Measurements from ENCODE around the gene FRMD4A.

Gene FRMD4A

DNA sequence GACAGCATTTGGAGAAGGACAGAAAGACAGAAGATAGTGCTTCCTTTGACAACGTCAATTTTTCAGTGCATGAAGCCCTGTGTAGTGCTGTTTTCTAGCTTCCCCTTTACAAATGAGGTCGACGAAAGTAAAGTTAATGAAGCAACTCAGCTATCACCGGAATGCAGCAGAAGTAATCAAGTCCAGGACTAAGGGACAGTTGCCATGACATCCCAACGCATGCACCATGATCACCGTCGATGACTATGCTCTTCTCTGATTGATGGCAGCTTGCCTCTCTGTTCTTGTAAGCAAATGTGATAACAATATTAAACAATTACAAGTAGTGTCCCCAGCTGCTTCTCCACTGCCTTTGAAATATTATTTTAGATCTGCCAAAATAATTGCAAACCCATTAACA, 205.8 kb downstream of the FRMD4A start:
- TF ChIP-seq, protein P1, sequence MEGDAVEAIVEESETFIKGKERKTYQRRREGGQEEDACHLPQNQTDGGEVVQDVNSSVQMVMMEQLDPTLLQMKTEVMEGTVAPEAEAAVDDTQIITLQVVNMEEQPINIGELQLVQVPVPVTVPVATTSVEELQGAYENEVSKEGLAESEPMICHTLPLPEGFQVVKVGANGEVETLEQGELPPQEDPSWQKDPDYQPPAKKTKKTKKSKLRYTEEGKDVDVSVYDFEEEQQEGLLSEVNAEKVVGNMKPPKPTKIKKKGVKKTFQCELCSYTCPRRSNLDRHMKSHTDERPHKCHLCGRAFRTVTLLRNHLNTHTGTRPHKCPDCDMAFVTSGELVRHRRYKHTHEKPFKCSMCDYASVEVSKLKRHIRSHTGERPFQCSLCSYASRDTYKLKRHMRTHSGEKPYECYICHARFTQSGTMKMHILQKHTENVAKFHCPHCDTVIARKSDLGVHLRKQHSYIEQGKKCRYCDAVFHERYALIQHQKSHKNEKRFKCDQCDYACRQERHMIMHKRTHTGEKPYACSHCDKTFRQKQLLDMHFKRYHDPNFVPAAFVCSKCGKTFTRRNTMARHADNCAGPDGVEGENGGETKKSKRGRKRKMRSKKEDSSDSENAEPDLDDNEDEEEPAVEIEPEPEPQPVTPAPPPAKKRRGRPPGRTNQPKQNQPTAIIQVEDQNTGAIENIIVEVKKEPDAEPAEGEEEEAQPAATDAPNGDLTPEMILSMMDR (IDR thresholded peaks at IDR 0.05; ENCODE audit: low read depth, low read length, missing control alignments): no peak
- no peak for DNase-seq (ENCODE audit: extremely low read depth, low read depth)
- H3K4me3 ChIP-seq (replicated peaks; ENCODE audit: low read depth, low read length): no peak overlapping the region

DNA sequence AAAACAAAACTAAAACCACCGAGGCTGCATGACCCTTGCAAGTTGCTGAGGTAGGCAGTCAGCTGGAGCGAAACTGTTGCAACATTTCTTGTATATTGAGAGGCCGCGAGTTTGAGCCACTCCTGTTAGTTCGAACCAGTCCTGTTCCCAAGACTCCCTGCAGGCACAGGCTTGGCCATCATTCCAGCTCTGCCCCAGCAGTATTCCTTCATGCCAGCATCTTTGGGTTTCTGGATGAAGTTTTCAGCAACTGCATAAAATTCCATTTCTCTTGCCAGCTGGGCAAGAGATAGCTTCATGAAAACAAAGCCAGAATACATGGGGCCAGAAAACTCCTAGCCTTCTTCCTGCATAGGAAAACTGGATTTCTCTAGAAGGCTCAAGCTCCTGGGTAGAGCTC, 207.6 kb downstream of the FRMD4A start:
- no peak for DNase-seq (ENCODE audit: extremely low read depth, low read depth)
- no peak overlapping the region for H3K4me3 ChIP-seq (replicated peaks; ENCODE audit: low read depth, low read length)
- TF ChIP-seq, protein P1 (IDR thresholded peaks at IDR 0.05; ENCODE audit: low read depth, low read length, missing control alignments): no peak

DNA sequence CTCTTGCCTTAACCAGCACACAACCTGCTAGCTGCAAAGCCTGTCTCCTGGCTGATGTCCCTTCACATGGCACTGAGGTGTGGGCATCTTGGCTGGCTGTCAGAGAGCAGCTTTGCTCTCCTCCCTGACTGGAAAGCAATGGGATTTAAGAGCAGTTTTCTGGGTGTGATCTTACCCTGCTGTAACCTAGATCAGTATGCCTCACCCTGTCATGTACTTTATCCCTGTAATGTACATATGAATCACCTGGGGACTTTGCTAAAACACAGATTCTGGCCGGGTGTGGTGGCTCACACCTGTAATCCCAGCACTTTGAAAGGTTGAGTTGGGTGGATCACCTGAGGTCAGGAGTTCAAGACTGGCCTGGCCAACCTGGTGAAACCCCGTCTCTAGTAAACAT, 209.9 kb downstream of the FRMD4A start:
- no peak overlapping the region for H3K4me3 ChIP-seq (replicated peaks; ENCODE audit: low read depth, low read length)
- no peak for DNase-seq (ENCODE audit: extremely low read depth, low read depth)
- TF ChIP-seq, protein P1 (IDR thresholded peaks at IDR 0.05; ENCODE audit: low read depth, low read length, missing control alignments): no peak

DNA sequence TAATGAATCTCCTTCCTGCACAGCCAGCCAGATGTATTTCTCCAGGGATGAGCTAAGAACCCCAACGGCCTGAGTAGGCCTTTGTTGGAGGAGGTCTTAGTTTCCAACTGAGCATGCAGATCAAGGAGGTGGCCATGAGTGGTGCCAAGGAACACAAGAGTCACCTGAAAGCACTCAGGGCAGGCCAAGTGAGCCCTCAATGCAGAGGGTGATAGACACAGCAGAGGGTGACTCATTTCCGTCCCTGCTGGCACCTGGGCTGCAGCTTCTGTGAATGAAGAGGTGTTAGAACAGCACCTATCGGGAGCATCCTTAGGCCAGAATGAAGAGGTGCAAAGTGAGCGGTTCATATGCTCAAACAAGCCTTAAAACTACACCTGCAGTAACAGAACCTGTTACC, 211.8 kb downstream of the FRMD4A start:
- TF ChIP-seq, protein P1 (IDR thresholded peaks at IDR 0.05; ENCODE audit: low read depth, low read length, missing control alignments): no peak
- DNase-seq (ENCODE audit: extremely low read depth, low read depth): no peak
- no peak overlapping the region for H3K4me3 ChIP-seq (replicated peaks; ENCODE audit: low read depth, low read length)

DNA sequence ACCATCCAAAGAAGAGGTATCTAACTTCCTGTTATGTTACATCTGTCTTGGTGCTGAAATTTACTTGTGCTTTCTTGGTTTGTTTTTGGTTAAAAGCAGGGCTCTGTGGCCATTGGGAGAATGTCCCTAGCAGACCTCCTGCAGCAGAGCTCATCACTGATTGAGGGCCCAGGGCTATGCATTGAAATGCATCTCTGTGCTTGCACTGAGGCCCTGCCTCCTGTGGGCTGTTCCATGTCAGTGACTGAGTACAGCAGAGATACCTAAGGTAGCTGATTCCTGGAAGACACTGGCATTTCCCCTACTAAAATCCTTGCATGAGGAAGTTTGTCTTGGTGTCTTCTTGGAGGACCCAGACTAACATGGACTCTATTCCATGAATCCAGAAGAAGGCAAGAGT, 213.9 kb downstream of the FRMD4A start:
- DNase-seq (ENCODE audit: extremely low read depth, low read depth): no peak
- TF ChIP-seq, protein P1 (IDR thresholded peaks at IDR 0.05; ENCODE audit: low read depth, low read length, missing control alignments): no peak
- no peak overlapping the region for H3K4me3 ChIP-seq (replicated peaks; ENCODE audit: low read depth, low read length)

DNA sequence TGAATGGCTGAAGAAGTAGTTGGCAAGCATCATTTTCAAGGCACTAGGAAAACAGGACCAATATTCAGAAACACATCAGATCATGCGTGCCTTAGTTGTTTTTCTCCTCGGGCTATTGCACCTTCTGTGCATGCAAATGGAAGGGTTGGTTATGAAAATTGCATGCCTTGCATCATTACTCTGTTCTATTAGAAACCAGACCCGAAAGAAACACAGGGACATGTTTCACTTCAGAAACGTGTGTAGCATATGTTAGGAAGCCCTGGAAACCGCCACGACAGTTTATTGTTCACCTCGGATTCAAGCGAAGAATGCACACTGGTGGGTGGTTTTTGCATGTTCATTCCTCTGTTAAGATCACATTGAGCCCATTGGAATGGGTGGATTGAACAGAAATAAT, 214.7 kb downstream of the FRMD4A start:
- TF ChIP-seq, protein P1 (IDR thresholded peaks at IDR 0.05; ENCODE audit: low read depth, low read length, missing control alignments): no peak
- H3K4me3 ChIP-seq (replicated peaks; ENCODE audit: low read depth, low read length): no peak overlapping the region
- DNase-seq (ENCODE audit: extremely low read depth, low read depth): no peak

DNA sequence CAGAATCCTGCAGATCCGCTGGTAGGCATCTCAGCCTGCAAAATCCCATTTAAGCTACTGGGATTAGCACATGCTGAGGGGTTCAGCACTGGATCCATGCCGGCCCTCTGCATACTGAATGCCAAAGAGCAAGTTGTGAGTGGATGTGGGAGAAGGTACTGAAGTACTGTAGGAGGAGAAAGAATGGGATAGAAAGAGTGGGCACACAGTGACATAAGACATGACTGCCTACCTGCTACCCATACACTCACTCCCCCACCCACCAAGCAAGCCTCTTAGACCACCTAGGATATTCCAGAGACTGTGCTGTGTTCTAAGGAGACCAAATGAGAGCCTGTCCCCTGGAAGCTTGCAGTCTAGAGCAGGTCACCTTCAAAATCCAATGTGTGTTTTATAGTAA, 215.9 kb downstream of the FRMD4A start:
- DNase-seq (ENCODE audit: extremely low read depth, low read depth): no peak
- no peak overlapping the region for H3K4me3 ChIP-seq (replicated peaks; ENCODE audit: low read depth, low read length)
- TF ChIP-seq, protein P1 (IDR thresholded peaks at IDR 0.05; ENCODE audit: low read depth, low read length, missing control alignments): no peak
